Prostate gland (tissue), 2 donors: ENCODE measurements around the gene TRIP4.

Experiments used
- POLR2A ChIP-seq: fragments of 450-650 bp; IDR thresholded peaks from one replicate; pipeline ENCODE4 v1.6.1; 2016; ENCODE audit warnings: antibody characterized with exemption, mild to moderate bottlenecking
- POLR2AphosphoS5 ChIP-seq: sonication (generic); formaldehyde crosslinking; IDR thresholded peaks from one replicate; pipeline ENCODE4 v1.6.1; 2017; ENCODE audit warnings: antibody characterized with exemption
- TF ChIP-seq, protein P1 (sequence below), 4 experiments: fragments of 200-600 bp in 2 of 4; fragments of 450-650 bp in 2 of 4; sonication (generic) in 2 of 4; IDR thresholded peaks; 1 replicate in 3 of 4; 2 replicates in 1 of 4; pipeline ENCODE4 v1.5.1; 2016 to 2019; ENCODE audit warnings: antibody characterized with exemption in 4 of 4, mild to moderate bottlenecking in 2 of 4, moderate library complexity in 2 of 4

DNA sequence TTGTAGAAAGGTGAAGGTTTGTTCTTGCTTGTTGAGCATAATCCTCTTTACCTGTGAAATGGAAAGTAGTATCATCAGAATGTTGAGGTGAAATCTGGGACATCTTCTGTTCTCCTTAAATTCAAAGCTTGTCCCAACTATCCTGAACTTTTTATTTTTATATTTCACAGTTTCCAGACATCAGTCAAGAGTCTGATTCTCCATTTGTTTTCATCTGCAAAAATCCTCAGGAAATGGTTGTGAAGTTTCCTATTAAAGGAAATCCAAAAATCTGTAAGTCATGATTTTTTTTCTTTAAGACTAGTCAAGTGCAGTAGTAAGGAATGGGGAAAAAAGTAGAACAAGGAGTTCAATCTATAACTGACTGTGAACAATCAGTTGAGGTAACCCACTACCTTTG is 57.2 kb downstream of the TRIP4 start:
- TF ChIP-seq, protein P1, sequence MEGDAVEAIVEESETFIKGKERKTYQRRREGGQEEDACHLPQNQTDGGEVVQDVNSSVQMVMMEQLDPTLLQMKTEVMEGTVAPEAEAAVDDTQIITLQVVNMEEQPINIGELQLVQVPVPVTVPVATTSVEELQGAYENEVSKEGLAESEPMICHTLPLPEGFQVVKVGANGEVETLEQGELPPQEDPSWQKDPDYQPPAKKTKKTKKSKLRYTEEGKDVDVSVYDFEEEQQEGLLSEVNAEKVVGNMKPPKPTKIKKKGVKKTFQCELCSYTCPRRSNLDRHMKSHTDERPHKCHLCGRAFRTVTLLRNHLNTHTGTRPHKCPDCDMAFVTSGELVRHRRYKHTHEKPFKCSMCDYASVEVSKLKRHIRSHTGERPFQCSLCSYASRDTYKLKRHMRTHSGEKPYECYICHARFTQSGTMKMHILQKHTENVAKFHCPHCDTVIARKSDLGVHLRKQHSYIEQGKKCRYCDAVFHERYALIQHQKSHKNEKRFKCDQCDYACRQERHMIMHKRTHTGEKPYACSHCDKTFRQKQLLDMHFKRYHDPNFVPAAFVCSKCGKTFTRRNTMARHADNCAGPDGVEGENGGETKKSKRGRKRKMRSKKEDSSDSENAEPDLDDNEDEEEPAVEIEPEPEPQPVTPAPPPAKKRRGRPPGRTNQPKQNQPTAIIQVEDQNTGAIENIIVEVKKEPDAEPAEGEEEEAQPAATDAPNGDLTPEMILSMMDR (IDR thresholded peaks at IDR 0.05), result no peak
- TF ChIP-seq POLR2A, result no peak
- no peak for TF ChIP-seq POLR2AphosphoS5
